GM18909 (cell line): Measurements from ENCODE around the gene CAPN8.

ENCODE experiments used
- ATAC-seq: cut with Tn5 transposase; IDR thresholded peaks from one replicate; pipeline ENCODE4 v1.9.1; 2021; ENCODE audit warnings: mild to moderate bottlenecking; ENCODE audit not compliant: unreplicated experiment, poor library complexity

CAPN8 gene

GRCh38 chr1:223494926-223495645 is 170.4 kb downstream of the CAPN8 start:
- ATAC-seq: no peak

GRCh38 chr1:223492044-223492443 is 173.5 kb downstream of the CAPN8 start:
- ATAC-seq: no peak
